Measurements from ENCODE around the gene CLEC9A.

Gene CLEC9A

GRCh38 chr12:10027311-10027710, 3.2 kb upstream of the CLEC9A start:
- TF ChIP-seq ZBTB7A (IDR thresholded peaks at IDR 0.05; ENCODE audit: low read depth), result no peak
- no peak for TF ChIP-seq RAD21 (IDR thresholded peaks at IDR 0.05; ENCODE audit: low read depth)
- TF ChIP-seq TAF1 (IDR thresholded peaks at IDR 0.05; ENCODE audit: low read depth), result no peak
- TF ChIP-seq MAX (IDR thresholded peaks at IDR 0.05), result no peak
- TF ChIP-seq TEAD4 (IDR thresholded peaks at IDR 0.05), result no peak
- no peak for TF ChIP-seq YY1 (IDR thresholded peaks at IDR 0.05; ENCODE audit: low read depth)
- TF ChIP-seq CREB1 (IDR thresholded peaks at IDR 0.05; ENCODE audit: low read depth), result no peak
- TF ChIP-seq USF1 (IDR thresholded peaks at IDR 0.05), result no peak
- TF ChIP-seq NFIC (IDR thresholded peaks at IDR 0.05), result no peak
- no peak for TF ChIP-seq EGR1 (IDR thresholded peaks at IDR 0.05)
- TF ChIP-seq CEBPB (IDR thresholded peaks at IDR 0.05), result no peak
- no peak for TF ChIP-seq TCF12 (IDR thresholded peaks at IDR 0.05; ENCODE audit: low read depth)

- no peak for TF ChIP-seq MAX (IDR thresholded peaks at IDR 0.05)
- TF ChIP-seq EP300 (IDR thresholded peaks at IDR 0.05; ENCODE audit: borderline replicate concordance), result no peak
- no peak for TF ChIP-seq YY1 (IDR thresholded peaks at IDR 0.05; ENCODE audit: low read depth)
- no peak for TF ChIP-seq FOXM1 (IDR thresholded peaks at IDR 0.05; ENCODE audit: borderline replicate concordance, low read depth)
- TF ChIP-seq EGR1 (IDR thresholded peaks at IDR 0.05), result no peak
Measured at GRCh38 chr12:10027721-10028120, 2.8 kb upstream of the CLEC9A start.

GRCh38 chr12:10031321-10031720, 839 bp downstream of the CLEC9A start:
- TF ChIP-seq EGR1 (IDR thresholded peaks at IDR 0.05), result no peak
- TF ChIP-seq CEBPB (IDR thresholded peaks at IDR 0.05), result no peak
- no peak for TF ChIP-seq NFIC (IDR thresholded peaks at IDR 0.05)
- TF ChIP-seq REST (IDR thresholded peaks at IDR 0.05; ENCODE audit: low read depth), result no peak
- TF ChIP-seq ZBTB7A (IDR thresholded peaks at IDR 0.05; ENCODE audit: low read depth), result no peak
- no peak for TF ChIP-seq TEAD4 (IDR thresholded peaks at IDR 0.05)
- no peak for TF ChIP-seq USF1 (IDR thresholded peaks at IDR 0.05)
- TF ChIP-seq TAF1 (IDR thresholded peaks at IDR 0.05; ENCODE audit: low read depth), result no peak
- TF ChIP-seq CREB1 (IDR thresholded peaks at IDR 0.05; ENCODE audit: low read depth), result no peak
- TF ChIP-seq RAD21 (IDR thresholded peaks at IDR 0.05; ENCODE audit: low read depth), result no peak
- no peak for TF ChIP-seq EP300 (IDR thresholded peaks at IDR 0.05; ENCODE audit: borderline replicate concordance)
- no peak for TF ChIP-seq MAX (IDR thresholded peaks at IDR 0.05)
- no peak for TF ChIP-seq FOXM1 (IDR thresholded peaks at IDR 0.05; ENCODE audit: borderline replicate concordance, low read depth)
- TF ChIP-seq YY1 (IDR thresholded peaks at IDR 0.05; ENCODE audit: low read depth), result no peak
- no peak for TF ChIP-seq TCF12 (IDR thresholded peaks at IDR 0.05; ENCODE audit: low read depth)

- no peak for TF ChIP-seq TCF12 (IDR thresholded peaks at IDR 0.05; ENCODE audit: low read depth)
- TF ChIP-seq CEBPB (IDR thresholded peaks at IDR 0.05), result no peak
- TF ChIP-seq RAD21 (IDR thresholded peaks at IDR 0.05; ENCODE audit: low read depth), result no peak
- TF ChIP-seq TAF1 (IDR thresholded peaks at IDR 0.05; ENCODE audit: low read depth), result no peak
- TF ChIP-seq EP300 (IDR thresholded peaks at IDR 0.05; ENCODE audit: borderline replicate concordance), result no peak
- TF ChIP-seq TEAD4 (IDR thresholded peaks at IDR 0.05), result no peak
- no peak for TF ChIP-seq MAX (IDR thresholded peaks at IDR 0.05)
- TF ChIP-seq YY1 (IDR thresholded peaks at IDR 0.05; ENCODE audit: low read depth), result no peak
- no peak for TF ChIP-seq FOXM1 (IDR thresholded peaks at IDR 0.05; ENCODE audit: borderline replicate concordance, low read depth)
- TF ChIP-seq USF1 (IDR thresholded peaks at IDR 0.05), result no peak
- no peak for TF ChIP-seq ZBTB7A (IDR thresholded peaks at IDR 0.05; ENCODE audit: low read depth)
- TF ChIP-seq REST (IDR thresholded peaks at IDR 0.05; ENCODE audit: low read depth), result no peak
- TF ChIP-seq NFIC (IDR thresholded peaks at IDR 0.05), result no peak
- TF ChIP-seq EGR1 (IDR thresholded peaks at IDR 0.05), result no peak
- no peak for TF ChIP-seq CREB1 (IDR thresholded peaks at IDR 0.05; ENCODE audit: low read depth)
Measured at GRCh38 chr12:10031771-10032175, 1.3 kb downstream of the CLEC9A start.

Measured in Ishikawa (cell line).